WTC11 (cell line): ENCODE data around the gene WDR38.

ENCODE experiments used
- GABPB1 ChIP-seq: sonication (generic); formaldehyde crosslinking; IDR thresholded peaks from 2 replicates; pipeline ENCODE4 v1.8.1; 2023; ENCODE audit warnings: mild to moderate bottlenecking, missing genetic modification reagents
- KAT7 ChIP-seq: sonication (generic); formaldehyde crosslinking; IDR thresholded peaks from 2 replicates; pipeline ENCODE4 v1.8.1; 2023; ENCODE audit warnings: missing genetic modification reagents, mild to moderate bottlenecking, borderline replicate concordance
- NR1H2 ChIP-seq: sonication (generic); formaldehyde crosslinking; IDR thresholded peaks from 2 replicates; pipeline ENCODE4 v1.9.0; 2021; ENCODE audit warnings: mild to moderate bottlenecking, moderate library complexity, missing genetic modification reagents
- RELA ChIP-seq: sonication (generic); formaldehyde crosslinking; IDR thresholded peaks from 2 replicates; pipeline ENCODE4 v1.8.1; 2022; ENCODE audit warnings: missing genetic modification reagents, mild to moderate bottlenecking, borderline replicate concordance
- ZNF263 ChIP-seq: sonication (generic); formaldehyde crosslinking; IDR thresholded peaks from 2 replicates; pipeline ENCODE4 v1.8.1; 2022; ENCODE audit warnings: low read depth, mild to moderate bottlenecking, moderate library complexity, missing genetic modification reagents

- TF ChIP-seq NR1H2 (CRISPR knock-in tag) (no peak), ZNF263 (CRISPR knock-in tag) (no peak), RELA (CRISPR knock-in tag) (no peak), GABPB1 (CRISPR knock-in tag) (no peak), KAT7 (no peak)
These were observed 44.9 kb upstream of the WDR38 start for GRCh38 chr9:124808246-124808956.
